ENCODE data around the gene TMEM259.

Gene TMEM259

DNA sequence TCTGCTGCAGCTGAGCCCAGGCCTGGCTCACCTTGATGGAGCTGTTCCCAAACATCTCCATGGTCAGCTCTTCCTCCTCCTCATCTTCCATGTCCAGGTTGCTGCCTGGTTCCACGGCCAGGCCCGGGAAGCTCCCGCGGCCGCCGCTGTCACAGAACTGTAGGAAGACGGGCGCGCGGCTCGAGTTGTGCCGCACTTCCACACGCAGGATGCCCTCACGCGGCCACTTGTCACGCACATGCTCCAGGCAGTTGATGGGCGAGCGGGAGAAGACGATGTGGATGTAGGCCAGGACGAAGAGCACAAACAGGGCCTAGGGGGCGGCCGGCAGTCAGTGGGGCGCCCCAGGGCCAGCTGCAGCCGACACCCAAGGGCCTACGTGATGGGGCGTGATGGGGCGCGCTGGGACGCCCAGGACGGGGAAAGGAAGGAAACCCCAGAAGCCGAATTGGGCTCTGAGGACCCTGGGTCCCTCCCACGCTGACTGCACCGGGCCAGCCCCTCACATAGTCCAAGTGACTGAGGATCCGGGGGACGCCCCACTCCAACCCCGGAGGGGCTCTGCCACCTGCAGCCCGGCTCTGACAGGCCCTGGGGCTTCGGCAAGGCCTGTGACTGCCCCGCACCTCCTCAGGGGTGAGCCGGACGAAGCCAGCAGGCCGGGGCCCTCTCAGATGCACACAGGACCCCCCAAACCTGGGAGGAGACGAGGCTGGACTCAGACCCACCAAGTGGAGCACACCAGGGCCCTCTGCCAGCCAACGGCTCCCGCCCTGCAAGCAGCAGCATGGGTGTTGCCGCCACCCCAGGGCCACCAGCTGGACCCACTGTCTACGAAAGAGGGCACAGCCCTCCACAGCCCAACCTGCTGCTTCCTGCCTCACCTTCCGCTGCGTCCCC lies 6.5 kb downstream of the TMEM259 start:
- DNase-seq (ENCODE audit: low read depth) = no peak
- H3K4me3 ChIP-seq (ENCODE audit: low read depth, low read length) = no peak overlapping the region
- TF ChIP-seq, protein P1, sequence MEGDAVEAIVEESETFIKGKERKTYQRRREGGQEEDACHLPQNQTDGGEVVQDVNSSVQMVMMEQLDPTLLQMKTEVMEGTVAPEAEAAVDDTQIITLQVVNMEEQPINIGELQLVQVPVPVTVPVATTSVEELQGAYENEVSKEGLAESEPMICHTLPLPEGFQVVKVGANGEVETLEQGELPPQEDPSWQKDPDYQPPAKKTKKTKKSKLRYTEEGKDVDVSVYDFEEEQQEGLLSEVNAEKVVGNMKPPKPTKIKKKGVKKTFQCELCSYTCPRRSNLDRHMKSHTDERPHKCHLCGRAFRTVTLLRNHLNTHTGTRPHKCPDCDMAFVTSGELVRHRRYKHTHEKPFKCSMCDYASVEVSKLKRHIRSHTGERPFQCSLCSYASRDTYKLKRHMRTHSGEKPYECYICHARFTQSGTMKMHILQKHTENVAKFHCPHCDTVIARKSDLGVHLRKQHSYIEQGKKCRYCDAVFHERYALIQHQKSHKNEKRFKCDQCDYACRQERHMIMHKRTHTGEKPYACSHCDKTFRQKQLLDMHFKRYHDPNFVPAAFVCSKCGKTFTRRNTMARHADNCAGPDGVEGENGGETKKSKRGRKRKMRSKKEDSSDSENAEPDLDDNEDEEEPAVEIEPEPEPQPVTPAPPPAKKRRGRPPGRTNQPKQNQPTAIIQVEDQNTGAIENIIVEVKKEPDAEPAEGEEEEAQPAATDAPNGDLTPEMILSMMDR (IDR thresholded peaks at IDR 0.05; ENCODE audit: insufficient read depth, low read depth, low read length, missing control alignments) = no peak

DNA sequence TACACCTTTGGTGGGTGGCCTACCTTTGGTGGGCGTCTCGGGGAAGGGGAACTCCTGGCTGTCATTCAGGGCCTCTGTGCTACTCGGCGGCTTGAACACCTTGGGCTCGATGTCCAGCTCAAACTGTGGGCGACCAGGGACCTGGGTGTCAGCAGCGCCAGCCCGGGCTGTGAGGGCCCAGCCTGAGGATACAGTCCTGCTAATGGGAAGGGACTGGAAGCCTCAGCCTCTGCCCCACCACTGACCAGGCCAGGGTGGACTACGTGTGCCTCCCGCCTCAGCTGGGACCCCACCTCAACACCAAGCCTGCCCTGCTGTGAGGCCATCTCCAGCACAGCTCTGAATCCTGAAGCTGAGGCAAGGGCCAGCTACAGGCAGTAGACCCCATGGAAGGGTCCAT lies 7.7 kb downstream of the TMEM259 start:
- H3K4me3 ChIP-seq (ENCODE audit: low read depth, low read length) = no peak overlapping the region
- TF ChIP-seq, protein P1 (IDR thresholded peaks at IDR 0.05; ENCODE audit: insufficient read depth, low read depth, low read length, missing control alignments) = no peak
- DNase-seq (ENCODE audit: low read depth) = no peak

DNA sequence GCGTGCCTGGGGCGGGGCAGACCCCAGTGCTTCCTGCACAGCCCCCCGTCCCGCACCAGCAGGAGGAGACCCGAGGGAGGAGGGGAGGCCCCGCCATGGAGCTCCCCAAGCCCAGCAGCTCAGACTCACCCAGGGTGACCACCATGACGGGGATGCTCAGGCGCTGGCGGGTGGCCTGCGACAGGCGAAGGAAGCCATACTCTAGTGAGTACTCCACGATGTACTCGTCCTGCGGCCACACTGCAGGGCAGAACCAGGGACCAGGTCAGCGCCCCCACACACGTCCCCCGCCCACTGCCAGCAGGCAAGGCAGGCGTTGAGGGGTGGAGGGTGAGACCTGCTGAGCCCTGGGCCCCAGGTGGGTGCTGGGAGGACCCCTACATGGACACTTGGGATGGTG lies 8.6 kb downstream of the TMEM259 start:
- H3K4me3 ChIP-seq (ENCODE audit: low read depth, low read length) = no peak overlapping the region
- DNase-seq (ENCODE audit: low read depth) = no peak
- TF ChIP-seq, protein P1 (IDR thresholded peaks at IDR 0.05; ENCODE audit: insufficient read depth, low read depth, low read length, missing control alignments) = no peak

DNA sequence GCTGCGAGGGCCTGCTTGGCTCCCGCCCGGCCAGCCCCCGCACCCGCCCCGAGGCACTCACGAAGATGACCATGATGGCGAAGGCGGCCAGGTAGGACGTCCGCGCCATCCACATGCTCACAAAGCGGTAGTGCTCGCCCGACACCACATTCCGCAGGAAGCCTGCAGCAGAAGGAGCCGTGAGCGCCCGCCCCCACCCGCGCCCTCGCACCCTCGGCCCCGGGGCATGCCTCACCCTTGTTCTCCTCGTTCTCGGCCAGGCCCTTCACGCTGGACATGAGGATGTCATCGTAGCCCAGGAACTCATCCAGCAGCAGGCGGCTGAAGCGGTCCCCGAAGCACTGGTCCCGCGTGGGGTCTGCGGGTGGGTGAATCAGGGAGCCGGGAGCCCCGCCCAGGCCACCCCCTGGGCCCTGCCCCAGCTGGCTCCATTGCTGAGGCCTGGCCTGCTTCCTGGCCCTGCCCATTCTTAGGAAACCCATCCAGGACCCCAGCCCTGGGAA lies 9.0 kb downstream of the TMEM259 start:
- TF ChIP-seq, protein P1 (IDR thresholded peaks at IDR 0.05; ENCODE audit: insufficient read depth, low read depth, low read length, missing control alignments) = no peak
- no peak for DNase-seq (ENCODE audit: low read depth)
- H3K4me3 ChIP-seq (ENCODE audit: low read depth, low read length) = no peak overlapping the region

DNA sequence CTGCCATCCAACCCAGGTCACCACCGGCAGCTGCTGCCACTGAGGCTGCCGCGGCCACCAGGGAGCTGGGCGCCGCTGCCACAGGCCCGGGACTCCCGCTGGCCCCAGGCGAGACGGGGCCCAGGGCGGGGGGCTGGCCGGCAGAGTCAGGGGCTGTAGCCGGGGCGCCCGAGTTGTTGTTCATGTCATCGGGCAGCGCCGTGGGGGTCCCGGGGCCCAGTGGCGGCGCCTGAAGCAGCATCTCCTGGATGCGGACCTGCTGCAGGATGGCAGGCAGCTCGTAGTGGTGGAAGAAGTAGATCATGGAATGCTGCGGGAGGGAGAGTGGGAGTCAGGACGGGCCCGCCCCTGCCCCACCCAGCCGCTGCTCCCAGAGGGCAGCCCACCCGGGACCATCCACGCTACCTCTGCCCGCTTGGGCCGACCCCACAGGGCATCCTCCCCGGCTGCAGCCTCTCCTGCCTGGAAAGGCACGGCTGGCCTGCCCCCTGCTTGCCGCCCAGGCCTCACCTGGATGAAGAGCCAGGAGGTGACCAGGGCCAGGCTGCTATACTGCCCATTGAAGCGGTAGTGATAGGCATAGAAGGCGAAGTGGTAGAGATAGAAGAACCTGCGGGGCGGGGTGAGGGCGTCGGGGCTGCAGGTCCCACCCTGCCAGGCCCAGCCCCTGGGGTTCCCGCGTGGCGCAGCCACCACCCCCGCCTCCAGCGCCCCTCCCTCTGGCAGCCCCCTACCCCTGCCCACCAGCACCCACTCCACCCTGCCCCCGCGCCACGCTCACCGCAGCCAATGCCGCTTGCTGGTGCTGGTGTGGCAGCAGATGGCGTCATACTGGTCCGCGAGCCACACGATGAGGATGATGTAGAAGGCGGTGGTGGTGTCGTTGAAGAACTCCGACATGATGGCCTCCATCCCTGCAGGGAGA lies 10.1 kb downstream of the TMEM259 start:
- no peak for DNase-seq (ENCODE audit: low read depth)
- no peak overlapping the region for H3K4me3 ChIP-seq (ENCODE audit: low read depth, low read length)
- TF ChIP-seq, protein P1 (IDR thresholded peaks at IDR 0.05; ENCODE audit: insufficient read depth, low read depth, low read length, missing control alignments) = no peak

DNA sequence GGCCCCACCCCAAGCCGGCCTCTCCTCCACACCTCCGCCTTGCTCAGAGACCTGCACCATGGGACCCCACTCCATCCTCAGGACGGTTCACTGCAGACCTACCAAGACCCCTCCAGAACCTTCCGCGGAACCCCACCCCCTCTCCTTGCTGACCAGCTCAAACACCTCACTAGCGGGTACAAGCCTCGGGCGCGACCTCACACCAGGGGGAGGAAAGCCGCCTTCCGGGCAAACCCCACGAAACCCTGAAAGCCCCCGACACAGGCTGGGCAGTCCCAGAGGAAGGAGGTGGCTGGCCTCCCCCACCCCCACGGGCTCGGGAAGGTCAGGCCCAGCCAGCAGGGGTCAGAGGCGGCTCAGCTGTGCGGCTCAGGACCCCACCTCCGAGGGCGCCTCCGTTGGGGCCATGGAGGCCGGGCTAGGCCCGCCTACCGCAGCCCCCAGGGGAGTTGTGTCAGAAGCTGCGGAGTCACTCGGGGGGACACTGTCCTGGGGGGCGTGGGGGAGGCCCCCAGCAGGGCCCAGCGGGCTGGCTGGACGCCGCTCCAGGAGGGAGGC lies 10.9 kb downstream of the TMEM259 start:
- TF ChIP-seq, protein P1 (IDR thresholded peaks at IDR 0.05; ENCODE audit: insufficient read depth, low read depth, low read length, missing control alignments) = no peak
- no peak overlapping the region for H3K4me3 ChIP-seq (ENCODE audit: low read depth, low read length)
- no peak for DNase-seq (ENCODE audit: low read depth)
